Measurements from ENCODE around the gene CAMLG.
"Not testable (repeated sequence)": the region's sequence is repeated elsewhere in the genome, so short reads cannot be mapped to it uniquely, and the experiment has no call there.

The CAMLG gene

GRCh38 chr5:134738133-134738962, at the start of gene CAMLG:
Gene CAMLG (plus strand): TSS chr5:134738548. CDS start chr5:134738621, 73 bp downstream.
- peak; percentile 98 for DNase-seq

DNA sequence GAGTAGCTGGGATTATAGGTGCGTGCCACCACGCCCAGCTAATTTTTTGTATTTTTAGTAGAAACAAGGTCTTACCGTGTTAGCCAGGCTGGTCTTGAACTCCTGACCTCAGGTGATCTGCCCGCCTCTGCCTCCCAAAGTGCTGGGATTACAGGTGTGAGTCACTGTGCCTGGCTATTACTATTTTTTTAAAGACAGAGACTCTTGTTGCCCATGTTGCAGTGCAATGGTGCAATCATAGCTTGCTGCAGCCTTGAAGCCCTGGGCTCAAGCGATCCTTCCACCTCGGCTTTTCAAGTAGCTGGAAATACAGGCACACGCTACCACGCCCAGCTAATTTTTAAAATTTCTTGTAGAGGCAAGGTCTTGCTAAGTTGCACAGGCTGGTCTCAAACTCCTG, 48.2 kb upstream of the CAMLG start:
- DNase-seq = not testable (repeated sequence)

GRCh38 chr5:134692722-134693121, 45.6 kb upstream of the CAMLG start:
- DNase-seq = no peak

DNA sequence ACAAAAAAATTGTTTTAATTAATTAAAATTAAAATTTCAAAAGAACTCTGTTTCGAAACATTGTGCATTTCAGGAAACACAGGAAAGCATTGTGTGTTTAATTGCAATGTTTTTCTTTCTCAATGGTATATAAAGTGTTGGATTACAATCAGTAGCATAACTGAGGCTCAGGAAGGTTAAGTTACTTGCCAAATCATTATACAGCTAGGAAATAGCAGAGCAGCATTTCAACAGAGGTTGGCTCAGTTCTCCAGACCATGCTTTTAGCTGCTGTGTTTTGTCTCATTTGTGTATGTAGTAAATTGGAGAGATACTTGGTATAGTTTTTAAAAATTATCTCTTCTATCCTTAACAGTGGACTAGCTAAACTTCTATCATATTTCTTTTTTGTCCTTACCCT, 30.0 kb upstream of the CAMLG start:
- DNase-seq = no peak

- no peak for DNase-seq
These were observed 24.2 kb upstream of the CAMLG start for GRCh38 chr5:134714120-134714519.

DNA sequence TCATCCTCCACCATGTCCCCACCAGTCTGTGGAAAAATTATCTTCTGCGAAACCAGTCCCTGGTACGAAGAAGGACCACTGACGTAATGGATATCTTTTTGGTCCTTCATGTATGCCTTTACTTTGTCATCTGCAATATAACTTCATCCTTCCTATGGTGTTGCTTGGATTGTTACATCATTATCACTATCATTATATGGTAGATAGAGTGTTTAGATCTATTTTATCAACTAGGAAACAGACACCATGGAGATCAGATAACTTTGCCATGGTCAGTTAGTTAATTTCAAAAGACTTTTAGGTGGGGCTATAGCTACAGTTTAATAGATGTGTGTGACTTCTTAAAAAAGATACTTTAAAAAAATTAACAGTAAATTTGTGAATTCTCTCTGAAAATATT, 23.8 kb upstream of the CAMLG start:
- no peak for DNase-seq

DNA sequence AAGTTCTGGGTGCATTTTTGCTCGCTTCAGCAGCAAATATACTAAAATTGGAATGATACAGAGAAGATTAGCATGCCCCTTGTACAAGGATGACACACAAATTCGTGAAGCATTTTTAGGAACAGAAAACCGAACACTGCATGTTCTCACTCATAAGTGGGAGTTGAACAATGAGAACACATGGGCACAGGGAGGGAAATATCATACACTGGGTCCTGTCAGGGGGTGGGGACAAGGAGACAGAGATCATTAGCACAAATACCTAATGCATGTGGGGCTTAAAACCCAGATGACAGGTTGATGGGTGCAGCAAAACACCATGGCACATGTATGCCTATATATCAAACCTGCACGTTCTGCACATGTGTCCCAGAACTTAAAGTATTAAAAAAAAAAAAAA, 22.9 kb upstream of the CAMLG start:
- DNase-seq = not testable (repeated sequence)

GRCh38 chr5:134724872-134725271, 13.5 kb upstream of the CAMLG start:
- no peak for DNase-seq

GRCh38 chr5:134732819-134733218, 5.5 kb upstream of the CAMLG start:
- DNase-seq = no peak

DNA sequence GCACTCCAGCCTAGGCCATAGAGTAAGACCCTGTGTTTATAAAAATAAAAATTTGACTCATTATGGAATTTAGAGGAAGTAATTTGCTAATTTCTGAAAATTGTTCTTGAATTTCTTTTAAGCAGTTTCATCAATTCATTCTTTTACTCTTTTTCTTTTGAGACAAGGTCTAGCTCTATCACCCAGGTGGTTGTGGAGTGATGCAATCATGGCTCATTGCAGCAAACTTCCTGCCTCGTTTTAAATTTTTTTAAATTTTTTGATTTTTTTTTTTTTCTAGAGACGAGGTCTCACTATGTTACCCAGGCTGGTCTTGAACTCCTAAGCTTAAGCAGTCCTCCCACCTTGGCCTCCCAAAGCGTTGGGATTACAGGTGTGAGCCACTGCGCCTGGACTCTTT, 3.1 kb upstream of the CAMLG start:
- DNase-seq = no peak

GRCh38 chr5:134736173-134736812, 2.1 kb upstream of the CAMLG start:
- no peak for DNase-seq

- DNase-seq = peak; percentile 43
These were observed 764 bp downstream of the CAMLG start for GRCh38 chr5:134738963-134739661.

- no peak for DNase-seq
These were observed 2.7 kb downstream of the CAMLG start for GRCh38 chr5:134741052-134741451.

GRCh38 chr5:134742134-134742533, 3.8 kb downstream of the CAMLG start:
- DNase-seq = no peak

DNA sequence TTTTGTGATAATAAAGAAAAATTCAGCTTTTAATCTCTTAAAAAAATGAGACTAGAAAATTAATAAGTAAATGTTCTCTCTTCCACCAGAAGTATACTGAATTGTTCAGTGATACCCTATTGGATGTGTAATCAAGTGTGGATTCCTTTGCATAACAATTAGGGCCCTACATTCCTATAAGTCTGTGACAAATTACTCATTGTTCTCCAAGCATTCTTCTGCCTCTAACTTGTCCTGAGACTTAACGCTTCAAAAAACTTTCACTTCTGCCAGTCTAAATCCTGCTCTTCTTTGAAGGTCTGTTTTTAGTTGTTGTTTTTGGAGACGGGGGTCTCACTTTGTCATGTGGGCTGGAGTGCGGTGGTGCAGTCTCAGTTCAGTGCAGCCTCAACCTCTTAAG, 11.1 kb downstream of the CAMLG start:
- DNase-seq = no peak

DNA sequence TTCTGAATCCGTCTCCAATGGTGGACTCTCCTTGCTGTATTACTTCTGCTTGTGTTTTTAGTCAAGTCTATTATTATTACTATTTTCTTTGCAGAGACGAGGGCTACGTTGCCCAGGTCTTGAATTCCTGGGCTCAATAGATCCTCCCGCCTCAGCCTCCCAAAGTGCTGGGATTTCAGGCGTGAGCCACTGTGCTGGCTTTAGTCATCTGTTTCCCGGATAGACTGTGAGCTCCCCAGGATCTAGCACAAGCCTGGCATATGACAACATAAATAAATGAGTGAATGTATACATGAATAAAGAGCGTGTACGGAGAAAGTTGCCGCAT, 19.8 kb downstream of the CAMLG start:
- DNase-seq = no peak

DNA sequence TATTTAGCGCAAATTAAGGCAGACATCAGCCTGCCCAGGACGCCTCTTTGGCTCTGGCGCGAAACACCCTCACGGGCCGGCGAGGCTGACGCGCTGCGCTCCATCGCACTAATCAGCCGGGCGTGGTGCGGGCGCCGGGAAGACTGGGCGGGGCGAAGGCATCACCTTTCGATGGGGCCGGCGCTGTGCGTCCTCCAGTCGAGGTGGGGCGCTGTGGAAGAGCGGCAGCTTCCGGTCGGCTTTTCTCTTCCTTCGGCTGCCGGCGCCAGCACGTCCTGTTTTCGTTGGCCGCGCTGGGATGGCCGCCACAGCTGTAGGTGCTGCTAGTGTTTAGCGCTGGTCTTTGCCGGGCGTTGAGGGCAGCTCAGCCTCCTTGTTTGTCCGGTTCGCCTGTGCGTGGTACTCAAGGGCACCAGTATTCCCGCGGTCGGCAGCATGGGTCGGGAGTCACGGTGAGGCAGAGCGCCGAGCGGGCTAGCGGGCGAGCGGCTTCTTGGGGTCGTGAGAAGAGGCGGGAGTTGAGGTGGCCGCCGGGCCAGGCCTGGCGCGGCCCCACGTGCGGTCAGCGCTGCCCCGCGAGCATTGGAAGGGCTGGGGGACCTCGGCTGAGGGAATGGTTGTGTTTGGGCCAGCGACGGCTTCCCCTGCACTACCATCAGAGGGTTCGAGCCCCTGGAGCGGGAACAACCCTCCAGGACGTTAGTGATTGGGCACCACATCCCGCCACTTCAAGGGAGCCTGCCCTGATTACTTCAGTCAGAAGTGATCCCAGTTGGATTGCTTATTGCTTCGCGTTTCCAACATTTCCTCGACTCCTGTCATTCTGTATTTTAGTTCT, 20.4 kb downstream of the CAMLG start, which contains the start of gene DDX46:
TSS of gene DDX46 (plus strand) at position 276 of the 838 bp plus-strand sequence. CDS start at position 436, 160 bp downstream.
- DNase-seq = peak; percentile 95

GRCh38 chr5:134767528-134768291, 29.4 kb downstream of the CAMLG start:
- DNase-seq = not testable (repeated sequence)

GRCh38 chr5:134769206-134769605, 30.9 kb downstream of the CAMLG start:
- DNase-seq = no peak

- no peak for DNase-seq
These were observed 34.2 kb downstream of the CAMLG start for GRCh38 chr5:134772461-134773125.

DNA sequence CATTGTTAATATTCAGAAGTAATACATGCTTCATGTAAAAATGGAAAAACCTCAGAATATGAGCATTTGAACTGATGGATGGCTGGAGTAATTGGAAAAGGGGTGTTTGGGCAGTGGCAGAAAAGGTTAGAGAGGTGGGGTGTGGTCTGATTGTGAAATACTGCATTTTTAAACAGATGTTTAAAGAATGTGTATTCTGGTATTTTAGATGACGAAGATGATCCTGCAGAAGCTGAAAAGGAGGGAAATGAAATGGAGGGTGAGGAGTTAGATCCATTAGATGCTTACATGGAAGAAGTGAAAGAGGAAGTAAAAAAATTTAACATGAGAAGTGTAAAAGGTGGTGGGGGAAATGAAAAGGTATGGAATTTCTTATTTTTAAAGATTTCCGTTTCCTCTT, 39.0 kb downstream of the CAMLG start:
- no peak for DNase-seq
